Uterus (tissue), 2 donors: ENCODE results near the gene KDM1B.

ENCODE experiments used
- POLR2A ChIP-seq, 2 donors: fragments of 450-650 bp; IDR thresholded peaks; one replicate each; pipeline ENCODE4 v1.6.1; 2016; ENCODE audit warnings: antibody characterized with exemption in 2 of 2, mild to moderate bottlenecking in 1 of 2, moderate library complexity in 1 of 2
- TF ChIP-seq, protein P1 (sequence below), 4 experiments: fragments of 200-600 bp in 2 of 4; fragments of 450-650 bp in 2 of 4; sonication (generic) in 2 of 4; IDR thresholded peaks; one replicate each; pipeline ENCODE4 v1.5.1; 2016 to 2019; ENCODE audit warnings: antibody characterized with exemption in 4 of 4, mild to moderate bottlenecking in 2 of 4, moderate library complexity in 1 of 4

DNA sequence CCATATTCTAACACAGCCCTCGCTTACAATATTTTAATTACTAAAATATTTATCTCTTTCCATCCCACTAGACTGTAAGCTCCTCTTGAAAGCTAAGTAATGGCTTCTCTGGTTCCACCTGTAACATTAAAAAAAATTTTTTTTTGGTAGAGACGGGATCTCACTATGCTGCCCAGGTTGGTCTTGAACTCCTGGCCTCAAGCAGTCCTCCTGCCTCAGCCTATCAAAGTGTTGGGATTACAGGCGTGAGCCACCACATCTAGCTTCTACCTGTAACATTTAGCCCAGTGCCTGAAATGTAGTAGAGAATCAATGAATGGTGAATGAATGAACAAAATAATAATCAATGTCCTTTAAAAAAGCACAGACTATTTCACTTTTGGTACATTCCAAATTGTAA, 80.3 kb downstream of the KDM1B start:
- TF ChIP-seq, protein P1, sequence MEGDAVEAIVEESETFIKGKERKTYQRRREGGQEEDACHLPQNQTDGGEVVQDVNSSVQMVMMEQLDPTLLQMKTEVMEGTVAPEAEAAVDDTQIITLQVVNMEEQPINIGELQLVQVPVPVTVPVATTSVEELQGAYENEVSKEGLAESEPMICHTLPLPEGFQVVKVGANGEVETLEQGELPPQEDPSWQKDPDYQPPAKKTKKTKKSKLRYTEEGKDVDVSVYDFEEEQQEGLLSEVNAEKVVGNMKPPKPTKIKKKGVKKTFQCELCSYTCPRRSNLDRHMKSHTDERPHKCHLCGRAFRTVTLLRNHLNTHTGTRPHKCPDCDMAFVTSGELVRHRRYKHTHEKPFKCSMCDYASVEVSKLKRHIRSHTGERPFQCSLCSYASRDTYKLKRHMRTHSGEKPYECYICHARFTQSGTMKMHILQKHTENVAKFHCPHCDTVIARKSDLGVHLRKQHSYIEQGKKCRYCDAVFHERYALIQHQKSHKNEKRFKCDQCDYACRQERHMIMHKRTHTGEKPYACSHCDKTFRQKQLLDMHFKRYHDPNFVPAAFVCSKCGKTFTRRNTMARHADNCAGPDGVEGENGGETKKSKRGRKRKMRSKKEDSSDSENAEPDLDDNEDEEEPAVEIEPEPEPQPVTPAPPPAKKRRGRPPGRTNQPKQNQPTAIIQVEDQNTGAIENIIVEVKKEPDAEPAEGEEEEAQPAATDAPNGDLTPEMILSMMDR (IDR thresholded peaks at IDR 0.05), result no peak
- no peak for TF ChIP-seq POLR2A (IDR thresholded peaks at IDR 0.05)
